Neuronal stem cell (in vitro differentiated cells): ENCODE results near the gene PRKN.
A peak's percentile ranks its signal among the peaks of the same experiment; 100 is the strongest.

Experiments used
- DNase-seq: peaks from one replicate; pipeline ENCODE4 v3.0.0-alpha.2; 2013; ENCODE audit warnings: low spot score
- H2AFZ ChIP-seq: one replicate; pipeline ENCODE4 v1.6.1; 2013; ENCODE audit warnings: mild to moderate bottlenecking, low read length, inconsistent platforms
- H2AK5ac ChIP-seq: 2 replicates; pipeline ENCODE4 v1.6.1; 2013; ENCODE audit warnings: low read depth, mild to moderate bottlenecking, inconsistent platforms, low read length, moderate library complexity, mixed read lengths
- H2BK120ac ChIP-seq: 2 replicates; pipeline ENCODE4 v1.6.1; 2013; ENCODE audit warnings: low read depth, mild to moderate bottlenecking, inconsistent platforms, low read length, moderate library complexity, mixed read lengths
- H2BK12ac ChIP-seq: one replicate; pipeline ENCODE4 v1.6.1; 2013; ENCODE audit warnings: low read length, inconsistent platforms
- H2BK15ac ChIP-seq: 2 replicates; pipeline ENCODE4 v1.6.1; 2013; ENCODE audit warnings: mild to moderate bottlenecking, low read length, inconsistent platforms, mixed read lengths
- H2BK5ac ChIP-seq: one replicate; pipeline ENCODE4 v1.6.1; 2013; ENCODE audit warnings: inconsistent platforms, mild to moderate bottlenecking, low read length, moderate library complexity
- H3K14ac ChIP-seq: one replicate; pipeline ENCODE4 v1.6.1; 2013; ENCODE audit warnings: low read length, inconsistent platforms
- H3K18ac ChIP-seq: 2 replicates; pipeline ENCODE4 v1.6.1; 2013; ENCODE audit warnings: low read length, inconsistent platforms
- H3K23ac ChIP-seq: 2 replicates; pipeline ENCODE4 v1.6.1; 2013; ENCODE audit warnings: low read depth, mild to moderate bottlenecking, mixed read lengths, low read length, inconsistent platforms; ENCODE audit not compliant: poor library complexity
- H3K27ac ChIP-seq: replicated peaks from 3 replicates; pipeline ENCODE4 v1.5.1; 2013; ENCODE audit warnings: low read length, inconsistent platforms
- H3K27me3 ChIP-seq, 3 experiments: 2 replicates each; pipeline ENCODE4 v1.6.1; 2013; ENCODE audit warnings: low read length in 3 of 3, mild to moderate bottlenecking in 2 of 3, inconsistent platforms in 1 of 3, low read depth in 1 of 3, mixed read lengths in 1 of 3, moderate library complexity in 1 of 3; ENCODE audit not compliant: control insufficient read depth in 3 of 3, insufficient read depth in 3 of 3
- H3K36me3 ChIP-seq, 2 donors: replicated peaks in 1 of 2; 2 replicates each; pipeline ENCODE4 v1.6.1; 2013; ENCODE audit warnings: low read length in 2 of 2; ENCODE audit not compliant: control insufficient read depth in 2 of 2, insufficient read depth in 2 of 2
- H3K4ac ChIP-seq: 2 replicates; pipeline ENCODE4 v1.6.1; 2013; ENCODE audit warnings: inconsistent platforms, mild to moderate bottlenecking, low read length, moderate library complexity
- H3K4me1 ChIP-seq, 2 donors: 1 replicate in 1 of 2; 2 replicates in 1 of 2; pipeline ENCODE4 v1.6.1; 2013; ENCODE audit warnings: low read length in 2 of 2, low read depth in 1 of 2; ENCODE audit not compliant: control insufficient read depth in 2 of 2, insufficient read depth in 1 of 2
- H3K4me2 ChIP-seq: one replicate; pipeline ENCODE4 v1.6.1; 2013; ENCODE audit warnings: mild to moderate bottlenecking, low read length, inconsistent platforms; ENCODE audit not compliant: insufficient read depth, poor library complexity, severe bottlenecking
- H3K4me3 ChIP-seq, 2 donors: 2 replicates each; pipeline ENCODE4 v1.5.1; 2013; ENCODE audit warnings: low read length in 2 of 2, mild to moderate bottlenecking in 2 of 2, inconsistent platforms in 1 of 2, moderate library complexity in 1 of 2
- H3K79me1 ChIP-seq: one replicate; pipeline ENCODE4 v1.6.1; 2013; ENCODE audit warnings: low read depth, mild to moderate bottlenecking, inconsistent platforms, low read length, moderate library complexity
- H3K9ac ChIP-seq: one replicate; pipeline ENCODE4 v1.6.1; 2013; ENCODE audit warnings: mild to moderate bottlenecking, low read depth, low read length, inconsistent platforms; ENCODE audit not compliant: poor library complexity
- H3K9me3 ChIP-seq, 2 donors: replicated peaks in 1 of 2; 2 replicates each; pipeline versions ENCODE3 to v1.6.1; 2013; ENCODE audit warnings: low read length in 2 of 2, mild to moderate bottlenecking in 2 of 2, inconsistent platforms in 1 of 2, low read depth in 1 of 2, mixed read lengths in 1 of 2, moderate library complexity in 1 of 2; ENCODE audit not compliant: control insufficient read depth in 2 of 2, insufficient read depth in 1 of 2
- H4K8ac ChIP-seq: one replicate; pipeline ENCODE4 v1.6.1; 2013; ENCODE audit warnings: low read depth, mild to moderate bottlenecking, inconsistent platforms, low read length, moderate library complexity
- H4K91ac ChIP-seq: one replicate; pipeline ENCODE4 v1.6.1; 2013; ENCODE audit warnings: low read length, low read depth, mild to moderate bottlenecking, inconsistent platforms; ENCODE audit not compliant: poor library complexity
- WGBS, 2 donors: extraction: QIAGEN DNeasy Blood & Tissue Kit; methylation state at CpG; one replicate each; pipeline ENCODE4 v1.1.7; 2013; ENCODE audit warnings: missing lambda C conversion rate in 2 of 2, mixed read lengths in 1 of 2; ENCODE audit not compliant: insufficient read length in 2 of 2, insufficient replicate concordance in 1 of 2; ENCODE audit errors: extremely low coverage in 2 of 2; 5-methylcytosine and 5-hydroxymethylcytosine counted together

PRKN gene

DNA sequence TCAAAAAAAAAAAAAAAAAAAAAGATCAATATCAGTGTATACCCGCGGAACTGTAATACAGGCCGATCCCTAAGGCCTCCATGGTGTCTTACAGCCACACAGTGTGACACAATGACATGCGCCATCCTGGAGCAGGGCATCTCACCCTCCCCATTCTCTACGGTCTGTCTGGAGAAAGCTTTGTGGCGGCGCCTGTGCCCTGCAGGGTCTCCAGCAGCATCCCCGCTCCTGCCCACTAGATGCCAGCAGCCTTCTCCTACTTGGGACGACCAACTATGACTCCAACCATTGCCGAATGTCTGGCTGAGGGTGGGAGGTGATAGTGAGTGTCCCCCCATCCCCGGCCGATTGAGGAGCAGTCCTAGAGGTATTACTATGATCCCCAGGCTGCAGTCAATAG lies 894.9 kb downstream of the PRKN start:
- Histone ChIP-seq H3K23ac (no peak overlapping the region), H4K8ac (no peak overlapping the region), H2BK12ac (no peak overlapping the region), H3K27me3 (no peaks in the 10 kb centered on the region), H2AFZ (no peak overlapping the region), H3K79me1 (no peaks in the 10 kb centered on the region), H3K9ac (no peak overlapping the region), H3K4me3 (no peak overlapping the region), H3K18ac (no peak overlapping the region), H3K4me2 (no peak overlapping the region), H4K91ac (no peak overlapping the region), H2BK15ac (no peak overlapping the region), H2BK5ac (no peak overlapping the region), H3K27ac (no peak overlapping the region), H2BK120ac (no peak overlapping the region), H3K4me1 (peaks cover 0 to 5% of the 10 kb centered on the region in 2 donors), H3K14ac (no peak overlapping the region), H3K36me3 (no peaks in the 10 kb centered on the region), H2AK5ac (peak overlapping the region; percentile 28), H3K4ac (no peak overlapping the region), H3K9me3 (no peaks in the 10 kb centered on the region)
- no peak for DNase-seq
- no CpG with 5 or more reads among the region's 12 CpGs for WGBS, 2 donors

- Histone ChIP-seq H3K4ac (no peak overlapping the region), H3K18ac (no peak overlapping the region), H3K27me3 (no peaks in the 10 kb centered on the region), H2BK15ac (no peak overlapping the region), H2BK120ac (no peak overlapping the region), H3K4me2 (no peak overlapping the region), H3K4me3 (no peak overlapping the region), H2BK12ac (no peak overlapping the region), H3K23ac (no peak overlapping the region), H3K4me1 (peaks cover 0 to 3% of the 10 kb centered on the region in 2 donors), H2BK5ac (no peak overlapping the region), H3K79me1 (no peaks in the 10 kb centered on the region), H3K27ac (no peak overlapping the region), H3K14ac (no peak overlapping the region), H4K8ac (no peak overlapping the region), H4K91ac (no peak overlapping the region), H3K9me3 (no peaks in the 10 kb centered on the region), H3K36me3 (no peaks in the 10 kb centered on the region), H3K9ac (no peak overlapping the region), H2AK5ac (no peak overlapping the region), H2AFZ (no peak overlapping the region)
- no CpG with 5 or more reads among the region's 6 CpGs for WGBS, 2 donors
- DNase-seq, result no peak
These were observed 896.5 kb downstream of the PRKN start for GRCh38 chr6:161830866-161831616.

- Histone ChIP-seq H2BK15ac (no peak overlapping the region), H2BK120ac (no peak overlapping the region), H3K4me3 (no peak overlapping the region), H3K9ac (no peak overlapping the region), H2BK5ac (no peak overlapping the region), H3K9me3 (no peaks in the 10 kb centered on the region), H3K4ac (no peak overlapping the region), H4K91ac (no peak overlapping the region), H3K18ac (peak overlapping the region; percentile 9), H3K14ac (no peak overlapping the region), H3K79me1 (no peaks in the 10 kb centered on the region), H3K36me3 (no peaks in the 10 kb centered on the region), H3K4me1 (peaks cover 0 to 3% of the 10 kb centered on the region in 2 donors), H2BK12ac (no peak overlapping the region), H2AK5ac (no peak overlapping the region), H3K27me3 (no peaks in the 10 kb centered on the region), H3K27ac (no peak overlapping the region), H2AFZ (peak overlapping the region; percentile 65), H4K8ac (no peak overlapping the region), H3K4me2 (no peak overlapping the region), H3K23ac (no peak overlapping the region)
- DNase-seq, result no peak
- WGBS, 2 donors, result no CpG with 5 or more reads among the region's 9 CpGs
These were observed 898.3 kb downstream of the PRKN start for GRCh38 chr6:161829291-161829729.

- WGBS, 2 donors, result no CpG with 5 or more reads among the region's 9 CpGs
- Histone ChIP-seq H3K27me3 (no peaks in the 10 kb centered on the region), H3K36me3 (no peaks in the 10 kb centered on the region), H3K23ac (no peak overlapping the region), H3K4me1 (peaks cover 0 to 3% of the 10 kb centered on the region in 2 donors), H3K27ac (no peak overlapping the region), H3K9ac (no peak overlapping the region), H3K18ac (no peak overlapping the region), H2BK120ac (no peak overlapping the region), H4K8ac (no peak overlapping the region), H3K4me2 (no peak overlapping the region), H2BK15ac (no peak overlapping the region), H3K4me3 (no peak overlapping the region), H2BK5ac (no peak overlapping the region), H3K14ac (peak overlapping the region; percentile 63), H2BK12ac (no peak overlapping the region), H3K4ac (no peak overlapping the region), H3K79me1 (no peaks in the 10 kb centered on the region), H2AFZ (no peak overlapping the region), H4K91ac (no peak overlapping the region), H3K9me3 (no peaks in the 10 kb centered on the region), H2AK5ac (no peak overlapping the region)
- no peak for DNase-seq
These were observed 899.2 kb downstream of the PRKN start for GRCh38 chr6:161828355-161828754.
